HUES6 (cell line): ENCODE measurements around the gene RNF4.

Experiments used
- H3K27ac ChIP-seq: 2 replicates; pipeline ENCODE4 v1.7.0; 2013; ENCODE audit warnings: low read depth, mild to moderate bottlenecking, low read length, inconsistent platforms
- H3K27me3 ChIP-seq: 2 replicates; pipeline ENCODE4 v1.6.1; 2013; ENCODE audit warnings: low read length; ENCODE audit not compliant: control insufficient read depth, insufficient read depth
- H3K36me3 ChIP-seq: 2 replicates; pipeline ENCODE4 v1.6.1; 2013; ENCODE audit warnings: low read length; ENCODE audit not compliant: control insufficient read depth, insufficient read depth
- H3K4me1 ChIP-seq: 2 replicates; pipeline ENCODE4 v1.6.1; 2013; ENCODE audit warnings: low read length; ENCODE audit not compliant: control insufficient read depth, insufficient read depth
- H3K4me3 ChIP-seq: 2 replicates; pipeline ENCODE4 v1.5.1; 2013; ENCODE audit warnings: low read depth, low read length
- H3K9ac ChIP-seq: one replicate; pipeline ENCODE4 v1.6.1; 2013; ENCODE audit warnings: mild to moderate bottlenecking, low read length
- H3K9me3 ChIP-seq: 2 replicates; pipeline ENCODE4 v1.6.1; 2013; ENCODE audit warnings: low read depth, low read length; ENCODE audit not compliant: control insufficient read depth, insufficient read depth

RNF4 gene, protein sequence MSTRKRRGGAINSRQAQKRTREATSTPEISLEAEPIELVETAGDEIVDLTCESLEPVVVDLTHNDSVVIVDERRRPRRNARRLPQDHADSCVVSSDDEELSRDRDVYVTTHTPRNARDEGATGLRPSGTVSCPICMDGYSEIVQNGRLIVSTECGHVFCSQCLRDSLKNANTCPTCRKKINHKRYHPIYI

DNA sequence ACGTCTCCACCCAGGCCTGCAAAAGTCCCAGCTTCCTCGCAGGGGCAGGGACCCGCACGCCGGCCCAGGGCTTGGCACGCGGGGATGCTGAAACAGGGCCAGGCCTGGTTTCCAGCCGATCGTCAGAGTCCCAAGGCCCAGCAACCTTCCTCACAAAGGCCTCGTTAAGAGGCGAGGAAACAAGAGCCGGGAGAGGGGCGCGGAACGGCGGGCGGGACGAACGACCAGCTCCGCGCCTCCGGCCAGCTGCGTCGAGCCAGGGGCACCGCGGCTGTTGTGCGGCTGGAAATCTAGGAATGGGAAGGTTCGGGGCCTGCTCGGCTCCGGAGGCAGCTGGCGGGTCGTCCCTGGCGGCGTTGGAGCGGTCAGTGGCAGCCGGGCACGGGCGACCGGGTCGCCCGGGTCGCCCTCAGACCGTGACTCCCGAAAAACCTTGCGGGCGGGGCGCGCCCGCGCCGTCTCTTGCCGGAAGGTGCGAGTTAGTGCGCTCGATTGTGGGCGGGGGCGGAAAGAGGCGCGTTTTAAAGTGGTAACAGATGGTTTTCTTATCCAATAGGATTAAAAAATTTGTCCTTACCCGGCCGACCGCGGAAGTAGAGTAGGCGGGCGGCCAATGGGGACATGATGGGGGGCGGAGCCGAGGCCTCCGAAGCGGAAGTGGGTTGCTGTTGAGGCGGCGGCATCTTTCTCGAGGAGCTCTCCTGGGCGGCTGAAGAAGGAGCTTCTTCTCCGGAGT is at the start of gene RNF4:
RNF4 (plus strand) TSS at position 651 of the 736 bp plus-strand sequence. CDS start 21,388 bp downstream, outside the sequence.
- peaks cover 5% of the 10 kb centered on the region; the same call in 1 of the 2 replicates for H3K9me3 ChIP-seq
- H3K4me1 ChIP-seq, result peaks cover 5% of the 10 kb centered on the region; the same call in 1 of the 2 replicates
- peaks cover 31% of the 10 kb centered on the region for H3K36me3 ChIP-seq
- peak within 1 kb of the TSS; percentile 95 for H3K9ac ChIP-seq
- H3K27ac ChIP-seq, result peak within 1 kb of the TSS; percentile 93
- H3K4me3 ChIP-seq, result peak within 1 kb of the TSS; percentile 93
- H3K27me3 ChIP-seq, result peaks cover 3% of the 10 kb centered on the region

DNA sequence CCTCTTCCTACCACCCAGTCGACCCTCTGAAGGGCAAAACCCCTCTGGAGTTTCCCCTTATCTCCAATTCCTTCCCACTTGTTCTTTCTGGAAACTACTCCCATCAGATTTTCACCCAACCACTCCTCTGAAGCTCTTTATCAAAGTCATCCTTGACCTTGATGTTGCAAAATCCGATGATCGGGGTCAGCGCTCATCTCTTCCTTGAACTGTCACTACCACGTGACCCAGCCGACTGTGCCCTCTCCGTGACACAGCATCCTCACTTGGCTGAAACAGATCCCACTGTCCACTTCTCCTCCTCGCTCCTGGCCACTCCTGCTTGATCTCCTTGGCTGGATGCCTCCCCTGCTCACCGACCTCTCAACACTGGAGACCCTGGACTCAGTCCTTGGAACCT is 49.1 kb upstream of the RNF4 start:
- peaks cover 20% of the 10 kb centered on the region; the same call in 1 of the 2 replicates for H3K4me1 ChIP-seq
- peaks cover 81% of the 10 kb centered on the region for H3K27me3 ChIP-seq
- H3K9me3 ChIP-seq, result no peaks in the 10 kb centered on the region
- no peak overlapping the region for H3K4me3 ChIP-seq
- no peak overlapping the region for H3K27ac ChIP-seq
- no peak overlapping the region for H3K9ac ChIP-seq
- H3K36me3 ChIP-seq, result no peaks in the 10 kb centered on the region

GRCh38 chr4:2421928-2422327 is 47.0 kb upstream of the RNF4 start:
- H3K4me3 ChIP-seq, result no peak overlapping the region

GRCh38 chr4:2423066-2423465 is 45.8 kb upstream of the RNF4 start:
- H3K36me3 ChIP-seq, result no peaks in the 10 kb centered on the region
- H3K4me1 ChIP-seq, result peaks cover 15% of the 10 kb centered on the region; the same call in 1 of the 2 replicates
- H3K9ac ChIP-seq, result no peak overlapping the region
- H3K27me3 ChIP-seq, result peaks cover 49% of the 10 kb centered on the region
- no peaks in the 10 kb centered on the region for H3K9me3 ChIP-seq
- no peak overlapping the region for H3K4me3 ChIP-seq
- H3K27ac ChIP-seq, result no peak overlapping the region

More at GRCh38 chr4:2421928-2422327, 47.0 kb upstream of the RNF4 start:
- Histone ChIP-seq H3K9ac (no peak overlapping the region), H3K9me3 (no peaks in the 10 kb centered on the region), H3K36me3 (no peaks in the 10 kb centered on the region), H3K27ac (no peak overlapping the region), H3K27me3 (peaks cover 60% of the 10 kb centered on the region), H3K4me1 (peaks cover 15% of the 10 kb centered on the region; the same call in 1 of the 2 replicates)

GRCh38 chr4:2423695-2424094 is 45.2 kb upstream of the RNF4 start:
- H3K36me3 ChIP-seq, result no peaks in the 10 kb centered on the region
- H3K27me3 ChIP-seq, result peaks cover 45% of the 10 kb centered on the region
- H3K4me1 ChIP-seq, result peaks cover 15% of the 10 kb centered on the region; the same call in 1 of the 2 replicates
- no peak overlapping the region for H3K27ac ChIP-seq
- no peaks in the 10 kb centered on the region for H3K9me3 ChIP-seq
- H3K9ac ChIP-seq, result no peak overlapping the region
- no peak overlapping the region for H3K4me3 ChIP-seq

GRCh38 chr4:2424581-2424980 is 44.3 kb upstream of the RNF4 start:
- Histone ChIP-seq H3K4me3 (no peak overlapping the region), H3K4me1 (peaks cover 10% of the 10 kb centered on the region; the same call in 1 of the 2 replicates), H3K27me3 (peaks cover 37% of the 10 kb centered on the region), H3K9me3 (no peaks in the 10 kb centered on the region), H3K9ac (no peak overlapping the region), H3K27ac (no peak overlapping the region), H3K36me3 (no peaks in the 10 kb centered on the region)

GRCh38 chr4:2425386-2426068 is 43.4 kb upstream of the RNF4 start:
- Histone ChIP-seq H3K4me3 (no peak overlapping the region), H3K36me3 (no peaks in the 10 kb centered on the region), H3K4me1 (peaks cover 10% of the 10 kb centered on the region; the same call in 1 of the 2 replicates), H3K27me3 (peaks cover 27% of the 10 kb centered on the region), H3K9ac (no peak overlapping the region), H3K9me3 (no peaks in the 10 kb centered on the region), H3K27ac (no peak overlapping the region)

GRCh38 chr4:2426069-2426397 is 42.9 kb upstream of the RNF4 start:
- Histone ChIP-seq H3K9ac (no peak overlapping the region), H3K36me3 (no peaks in the 10 kb centered on the region), H3K4me3 (no peak overlapping the region), H3K4me1 (peaks cover 10% of the 10 kb centered on the region; the same call in 1 of the 2 replicates), H3K27me3 (peaks cover 22% of the 10 kb centered on the region), H3K27ac (no peak overlapping the region), H3K9me3 (no peaks in the 10 kb centered on the region)

DNA sequence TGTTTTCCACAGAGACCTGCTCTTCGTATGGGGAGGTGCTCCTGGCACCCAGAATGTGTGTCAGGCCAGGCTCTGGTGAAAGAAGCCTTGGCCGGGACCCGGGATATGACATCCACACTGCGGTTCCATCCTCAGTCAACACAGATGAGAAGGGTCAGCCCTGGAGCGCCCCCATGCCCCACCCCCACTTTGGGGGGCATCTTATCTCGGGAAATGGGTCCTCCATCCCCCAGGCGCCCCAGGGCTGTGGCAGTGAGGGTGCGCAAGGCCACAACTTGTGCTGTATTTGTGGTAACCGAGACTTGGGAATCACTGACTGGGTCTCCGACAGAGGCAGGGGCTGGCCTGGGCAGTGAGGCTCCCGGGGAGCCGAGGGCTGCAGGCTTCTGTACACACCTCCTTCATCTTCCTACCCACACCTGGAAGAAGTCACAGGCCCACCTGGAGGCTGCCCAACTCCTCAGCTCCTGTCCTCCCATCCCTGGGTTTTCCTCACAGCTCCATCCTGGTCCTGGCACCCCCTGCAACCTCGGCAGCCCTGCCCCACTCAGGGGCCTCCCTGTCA is 42.1 kb upstream of the RNF4 start:
- no peak overlapping the region for H3K4me3 ChIP-seq
- peaks cover 10% of the 10 kb centered on the region; the same call in 1 of the 2 replicates for H3K4me1 ChIP-seq
- H3K9ac ChIP-seq, result no peak overlapping the region

DNA sequence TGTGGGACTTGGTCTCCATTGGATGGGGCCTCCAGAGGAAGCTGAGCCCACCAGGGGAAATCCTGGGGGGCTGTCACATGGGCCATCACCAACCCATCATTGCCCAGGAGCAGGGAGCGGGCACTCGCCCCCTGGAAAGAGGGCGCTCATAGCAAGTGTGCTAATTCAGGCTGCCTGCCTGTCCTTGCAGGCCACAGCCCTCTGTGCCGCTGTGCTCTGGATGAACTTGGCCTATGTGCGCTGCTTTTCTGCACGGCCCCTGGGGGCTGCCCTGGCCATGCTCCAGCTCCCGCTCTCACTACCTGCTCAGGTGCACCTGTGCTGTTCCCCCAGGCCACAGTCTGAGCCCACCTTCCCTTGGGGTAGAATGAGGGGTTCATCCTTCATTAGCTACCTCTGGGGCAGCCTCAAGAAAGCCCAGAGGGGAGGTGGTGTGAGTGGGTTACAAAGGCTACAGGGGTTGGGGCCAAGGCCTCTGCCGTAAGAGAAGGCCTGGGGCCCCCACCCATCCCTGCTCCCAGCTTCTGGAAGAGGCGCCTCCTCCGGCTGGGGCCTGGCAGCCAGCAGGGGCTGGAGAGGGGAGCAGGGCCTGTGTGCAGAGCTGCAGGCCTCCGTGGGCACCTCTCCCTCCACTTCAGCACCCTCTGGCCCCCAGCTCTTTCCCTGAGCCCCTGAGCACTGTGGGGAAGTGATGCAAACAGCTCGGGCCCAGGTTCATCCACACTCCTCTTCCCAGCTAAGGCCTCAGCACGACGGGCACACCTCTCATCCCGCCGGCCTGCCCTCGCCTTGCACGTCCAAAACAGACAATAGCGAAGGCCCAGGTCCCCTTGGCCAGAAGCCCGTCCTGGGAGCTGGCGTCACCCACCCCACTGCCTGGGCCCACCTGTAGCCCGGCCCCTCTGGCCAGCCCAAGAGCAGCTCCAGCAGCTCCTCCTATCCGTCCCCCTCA is 41.2 kb upstream of the RNF4 start:
- Histone ChIP-seq H3K9ac (no peak overlapping the region), H3K27ac (no peak overlapping the region), H3K27me3 (peaks cover 6% of the 10 kb centered on the region; the same call in 1 of the 2 replicates), H3K4me1 (peaks cover 6% of the 10 kb centered on the region; the same call in 1 of the 2 replicates), H3K4me3 (no peak overlapping the region), H3K9me3 (0 out of 2 replicates have a peak, but pooled peaks cover 3% of the 10 kb centered on the region), H3K36me3 (no peaks in the 10 kb centered on the region)

More for the DNA sequence above, 42.1 kb upstream of the RNF4 start:
- Histone ChIP-seq H3K36me3 (no peaks in the 10 kb centered on the region), H3K27ac (no peak overlapping the region), H3K9me3 (no peaks in the 10 kb centered on the region), H3K27me3 (peaks cover 14% of the 10 kb centered on the region)
